ENCODE results near the gene TBPL1. TPM values are rescaled to one million over a fixed set of nuclear protein-coding genes. Genes with fewer than 3 reads are reported as not detected.

TBPL1 gene
- total and polyA plus RNA-seq, 8 donors, result 20.4 to 58.8 (median 52.0) TPM

DNA sequence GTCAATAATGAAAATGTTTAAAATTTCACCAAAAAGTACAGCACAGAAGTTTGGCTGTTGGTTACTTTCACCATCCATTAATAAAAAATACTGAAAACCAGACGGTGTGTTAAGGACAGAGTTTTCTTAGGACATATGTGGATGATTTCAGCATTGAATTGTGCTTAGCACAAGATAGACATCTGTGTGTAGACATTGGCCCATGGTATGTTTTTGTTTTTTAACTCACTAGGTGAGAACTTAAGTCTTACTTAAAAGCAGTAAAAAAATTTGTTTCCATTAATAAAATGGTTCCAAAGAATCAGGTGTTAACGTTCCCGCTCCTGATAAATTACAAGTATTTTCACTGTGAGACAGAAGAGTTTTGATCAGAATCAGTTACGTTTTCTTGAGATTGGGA lies 4.2 kb downstream of the TBPL1 start:
- H3K27ac ChIP-seq, result no peak overlapping the region
- TF ChIP-seq, protein P1, sequence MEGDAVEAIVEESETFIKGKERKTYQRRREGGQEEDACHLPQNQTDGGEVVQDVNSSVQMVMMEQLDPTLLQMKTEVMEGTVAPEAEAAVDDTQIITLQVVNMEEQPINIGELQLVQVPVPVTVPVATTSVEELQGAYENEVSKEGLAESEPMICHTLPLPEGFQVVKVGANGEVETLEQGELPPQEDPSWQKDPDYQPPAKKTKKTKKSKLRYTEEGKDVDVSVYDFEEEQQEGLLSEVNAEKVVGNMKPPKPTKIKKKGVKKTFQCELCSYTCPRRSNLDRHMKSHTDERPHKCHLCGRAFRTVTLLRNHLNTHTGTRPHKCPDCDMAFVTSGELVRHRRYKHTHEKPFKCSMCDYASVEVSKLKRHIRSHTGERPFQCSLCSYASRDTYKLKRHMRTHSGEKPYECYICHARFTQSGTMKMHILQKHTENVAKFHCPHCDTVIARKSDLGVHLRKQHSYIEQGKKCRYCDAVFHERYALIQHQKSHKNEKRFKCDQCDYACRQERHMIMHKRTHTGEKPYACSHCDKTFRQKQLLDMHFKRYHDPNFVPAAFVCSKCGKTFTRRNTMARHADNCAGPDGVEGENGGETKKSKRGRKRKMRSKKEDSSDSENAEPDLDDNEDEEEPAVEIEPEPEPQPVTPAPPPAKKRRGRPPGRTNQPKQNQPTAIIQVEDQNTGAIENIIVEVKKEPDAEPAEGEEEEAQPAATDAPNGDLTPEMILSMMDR (IDR thresholded peaks at IDR 0.05), result no peak
- H3K36me3 ChIP-seq, result no peaks in the 10 kb centered on the region
- H3K4me1 ChIP-seq, result peaks cover 13 to 31% of the 10 kb centered on the region in 2 donors
- H3K27me3 ChIP-seq, result no peaks in the 10 kb centered on the region
- intact Hi-C loops (cut with DNase I), result no loop called here
- no peaks in the 10 kb centered on the region for H3K9me3 ChIP-seq
- DNase-seq, result no peak
- no peak for ATAC-seq
- H3K4me3 ChIP-seq, result no peak overlapping the region

DNA sequence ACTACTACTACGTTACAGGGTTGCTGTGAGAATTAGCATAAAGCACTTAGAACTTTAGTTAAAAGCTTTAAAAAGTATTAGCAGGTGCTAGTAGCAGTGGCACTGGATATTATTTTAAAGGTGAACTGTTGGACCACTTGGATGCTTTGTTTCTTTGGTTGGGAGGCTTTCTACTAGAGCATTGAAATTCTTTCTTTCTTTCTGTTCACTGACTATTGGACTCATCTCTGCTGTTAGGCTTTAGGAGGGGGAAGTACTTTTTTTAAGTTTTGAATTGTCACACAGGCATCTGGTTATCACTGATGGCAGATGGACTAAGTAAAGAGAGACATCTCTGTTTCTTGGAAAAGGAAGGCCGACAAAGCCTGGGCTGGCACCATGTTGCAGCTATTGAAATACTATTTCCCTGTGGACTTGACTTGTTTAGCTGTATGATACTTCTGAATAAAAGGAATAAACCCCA lies 4.8 kb downstream of the TBPL1 start:
- TF ChIP-seq, protein P1 (IDR thresholded peaks at IDR 0.05), result no peak
- peaks cover 13 to 31% of the 10 kb centered on the region in 2 donors for H3K4me1 ChIP-seq
- H3K27me3 ChIP-seq, result no peaks in the 10 kb centered on the region
- ATAC-seq, result no peak
- no peak overlapping the region for H3K27ac ChIP-seq
- no peaks in the 10 kb centered on the region for H3K9me3 ChIP-seq
- H3K4me3 ChIP-seq, result no peak overlapping the region
- intact Hi-C loops (cut with DNase I), result no loop called here
- H3K36me3 ChIP-seq, result no peaks in the 10 kb centered on the region
- DNase-seq, result no peak

DNA sequence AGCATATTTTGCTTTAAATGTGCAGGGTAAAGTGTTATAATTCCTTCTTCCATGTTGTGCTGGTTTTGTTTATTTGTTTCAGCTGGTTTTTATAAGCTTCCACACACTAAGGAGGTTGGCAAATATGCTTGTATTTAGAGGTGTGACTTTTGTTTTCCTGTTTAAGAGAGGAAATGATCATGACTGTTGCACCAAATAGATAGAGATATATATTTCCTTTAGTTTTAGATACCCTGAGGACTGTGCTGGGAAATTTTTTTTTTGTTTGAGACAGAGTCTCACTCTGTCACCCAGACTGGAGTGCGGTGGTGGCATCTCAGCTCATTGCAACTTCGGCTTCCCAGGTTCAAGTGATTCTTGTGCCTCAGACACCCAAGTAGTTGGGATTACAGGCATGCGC lies 5.8 kb downstream of the TBPL1 start:
- Histone ChIP-seq H3K27ac (no peak overlapping the region), H3K36me3 (no peaks in the 10 kb centered on the region), H3K9me3 (no peaks in the 10 kb centered on the region), H3K4me3 (no peak overlapping the region), H3K4me1 (peaks cover 13 to 29% of the 10 kb centered on the region in 2 donors), H3K27me3 (no peaks in the 10 kb centered on the region)
- no peak for DNase-seq
- TF ChIP-seq, protein P1 (IDR thresholded peaks at IDR 0.05), result no peak
- intact Hi-C loops (cut with DNase I), result no loop called here
- ATAC-seq, result no peak

DNA sequence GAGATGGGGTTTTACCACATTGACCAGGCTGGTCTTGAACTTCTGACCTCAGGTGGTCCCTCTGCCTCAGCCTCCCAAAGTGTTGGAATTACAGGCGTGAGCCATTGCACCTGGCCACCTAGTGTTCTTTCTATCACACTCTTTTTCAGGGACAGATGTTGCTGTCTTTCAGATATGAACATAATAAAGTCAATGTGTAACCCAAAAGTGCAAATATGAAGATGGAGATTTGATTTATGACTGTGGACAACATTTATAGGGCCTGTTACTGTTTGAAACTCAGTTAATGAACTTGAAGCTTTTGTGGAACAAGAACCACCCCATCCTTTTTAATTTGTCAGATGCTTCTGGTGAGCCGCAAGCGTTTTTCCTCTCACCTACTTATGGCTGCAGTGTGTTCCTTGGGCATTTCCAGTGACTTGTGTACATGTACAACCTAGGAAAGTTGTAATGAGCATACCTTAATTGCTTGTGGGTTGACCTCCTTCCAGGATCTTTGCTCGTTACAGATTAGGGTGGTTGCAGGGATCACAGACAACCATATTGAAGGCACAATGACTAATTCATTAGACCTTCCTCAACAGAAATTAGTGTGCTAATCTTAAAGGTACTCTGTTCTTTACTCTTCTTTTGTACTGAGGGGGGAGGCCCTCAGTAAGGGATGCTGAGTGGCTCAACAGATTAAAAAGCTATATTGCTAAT lies 6.8 kb downstream of the TBPL1 start:
- Histone ChIP-seq H3K27me3 (no peaks in the 10 kb centered on the region), H3K27ac (no peak overlapping the region), H3K4me3 (no peak overlapping the region), H3K4me1 (peaks cover 3 to 20% of the 10 kb centered on the region in 2 donors), H3K36me3 (no peaks in the 10 kb centered on the region), H3K9me3 (no peaks in the 10 kb centered on the region)
- ATAC-seq (no peak), DNase-seq (no peak)
- TF ChIP-seq, protein P1 (IDR thresholded peaks at IDR 0.05), result no peak
- intact Hi-C loops (cut with DNase I), result no loop called here

DNA sequence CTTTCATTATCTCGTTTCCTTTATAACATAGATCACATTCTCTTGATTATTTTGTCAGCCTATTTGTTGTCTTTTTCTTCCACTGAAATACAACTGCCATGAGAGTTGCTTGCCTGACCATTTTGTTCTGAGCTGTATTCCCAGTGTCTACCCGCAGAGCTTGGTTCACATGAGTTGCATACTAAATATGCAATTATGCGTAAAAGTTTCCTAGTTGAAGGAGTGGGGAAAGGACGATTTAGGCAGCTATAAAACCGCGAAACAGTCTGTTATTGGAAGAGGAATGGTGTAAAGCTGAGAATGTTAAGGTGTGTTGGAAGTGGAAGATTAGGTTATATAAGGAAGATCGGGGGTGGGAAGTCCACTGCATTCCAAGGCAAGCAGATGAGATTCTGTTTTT lies 8.8 kb downstream of the TBPL1 start:
- Histone ChIP-seq H3K27me3 (no peaks in the 10 kb centered on the region), H3K36me3 (no peaks in the 10 kb centered on the region), H3K9me3 (no peaks in the 10 kb centered on the region), H3K4me1 (peaks cover 0 to 21% of the 10 kb centered on the region in 2 donors), H3K27ac (no peak overlapping the region), H3K4me3 (no peak overlapping the region)
- DNase-seq (no peak), ATAC-seq (no peak)
- intact Hi-C loops (cut with DNase I), result no loop called here
- TF ChIP-seq, protein P1 (IDR thresholded peaks at IDR 0.05), result no peak

All from left lung (tissue), 10 donors.